Stimulated activated CD8-positive, alpha-beta memory T cell treated with anti-CD3 and anti-CD28 coated beads, Interleukin-12 subunit alpha, Interleukin-12 subunit beta, amount 100 ng/mL, for 1 hour (primary cell): ENCODE data around the gene GCNA.
"Not testable (repeated sequence)": the region's sequence is repeated elsewhere in the genome, so short reads cannot be mapped to it uniquely, and the experiment has no call there.

Source experiments
- DNase-seq: peaks from one replicate; pipeline ENCODE4 v3.0.0-alpha.2; 2020; ENCODE audit warnings: low read depth

The GCNA gene

DNA sequence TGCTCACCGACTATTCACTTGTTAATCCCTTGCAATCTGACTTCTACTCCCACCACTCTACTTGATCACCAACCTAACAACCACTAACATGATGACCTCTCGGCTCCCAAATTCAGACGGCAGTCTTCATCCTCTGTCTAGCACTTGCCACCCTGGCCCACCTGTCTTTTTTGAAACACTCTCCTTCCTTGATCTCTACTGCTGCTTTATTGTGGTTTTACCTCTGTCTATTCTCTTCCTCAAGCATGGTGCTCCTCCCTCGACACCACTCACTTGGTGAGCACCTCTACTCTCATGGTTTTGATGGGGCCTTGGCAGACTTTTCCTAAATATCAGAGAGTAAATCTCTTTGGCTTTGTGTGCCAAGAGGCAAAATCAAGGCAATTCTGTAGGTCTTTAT lies 61.8 kb downstream of the GCNA start:
- DNase-seq: no peak

- DNase-seq: not testable (repeated sequence)
Measured at GRCh38 chrX:71644406-71644805, 66.2 kb downstream of the GCNA start.

- no peak for DNase-seq
Measured at GRCh38 chrX:71650333-71650969, 72.2 kb downstream of the GCNA start.

DNA sequence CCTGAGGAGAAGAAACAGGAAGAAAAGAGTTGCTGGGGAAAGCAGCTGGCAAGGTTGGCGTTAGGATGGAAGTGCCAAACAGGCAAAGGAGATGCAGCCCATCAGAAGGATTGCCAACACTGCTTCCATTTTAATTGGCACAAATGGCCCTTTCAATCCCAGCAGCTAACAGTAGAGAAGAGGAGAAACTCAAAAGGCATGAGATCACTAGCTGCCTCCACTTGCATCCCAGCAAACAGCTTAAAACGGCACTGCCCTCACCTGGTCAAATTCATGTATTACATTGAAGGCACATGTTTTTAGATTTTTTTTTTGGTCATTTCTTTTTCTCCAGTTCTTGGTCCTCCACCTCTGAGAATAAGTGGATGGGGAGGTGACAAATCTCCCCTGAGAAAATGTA lies 74.2 kb downstream of the GCNA start:
- peak; percentile 32 for DNase-seq

DNA sequence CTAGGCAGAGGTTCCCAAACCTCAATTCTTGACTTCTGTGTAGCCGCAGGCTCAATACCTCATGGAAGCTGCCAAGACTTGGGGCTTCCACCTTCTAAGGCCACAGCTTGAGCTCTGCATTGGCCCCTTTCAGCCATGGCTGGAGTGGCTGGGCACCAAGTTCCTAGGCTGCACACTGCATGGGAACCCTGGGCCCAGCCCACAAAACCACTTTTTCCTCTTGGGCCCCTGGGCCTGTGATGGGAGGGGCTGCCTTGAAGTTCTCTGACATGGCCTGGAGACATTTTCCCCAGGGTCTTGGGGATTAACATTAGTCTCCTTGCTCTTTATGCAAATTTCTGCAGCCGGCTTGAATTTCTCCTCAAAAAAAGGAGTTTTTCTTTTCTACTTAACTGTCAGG lies 75.1 kb downstream of the GCNA start:
- DNase-seq: no peak

- DNase-seq: no peak
Measured at GRCh38 chrX:71657267-71657666, 79.0 kb downstream of the GCNA start.

DNA sequence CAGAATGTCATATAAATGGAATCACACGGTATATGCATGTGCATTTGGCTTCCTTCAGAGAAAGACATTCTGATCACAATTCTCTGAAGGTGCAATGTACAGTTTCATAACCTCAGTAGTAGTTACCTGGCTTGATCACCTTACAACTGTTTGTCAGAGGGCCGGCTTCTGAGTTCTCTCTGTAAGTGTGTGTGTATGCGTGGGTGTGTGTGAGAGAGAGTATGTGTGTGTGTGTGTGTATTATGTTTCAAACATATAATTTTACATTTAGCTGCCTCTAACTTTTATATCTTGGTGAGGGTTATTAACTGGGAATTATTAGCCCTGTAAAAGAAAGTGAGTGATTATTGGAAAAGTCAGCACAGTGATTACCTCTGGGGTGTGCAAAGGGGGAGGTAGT lies 81.1 kb downstream of the GCNA start:
- DNase-seq: no peak

GRCh38 chrX:71659959-71660358 lies 81.7 kb downstream of the GCNA start:
- no peak for DNase-seq

DNA sequence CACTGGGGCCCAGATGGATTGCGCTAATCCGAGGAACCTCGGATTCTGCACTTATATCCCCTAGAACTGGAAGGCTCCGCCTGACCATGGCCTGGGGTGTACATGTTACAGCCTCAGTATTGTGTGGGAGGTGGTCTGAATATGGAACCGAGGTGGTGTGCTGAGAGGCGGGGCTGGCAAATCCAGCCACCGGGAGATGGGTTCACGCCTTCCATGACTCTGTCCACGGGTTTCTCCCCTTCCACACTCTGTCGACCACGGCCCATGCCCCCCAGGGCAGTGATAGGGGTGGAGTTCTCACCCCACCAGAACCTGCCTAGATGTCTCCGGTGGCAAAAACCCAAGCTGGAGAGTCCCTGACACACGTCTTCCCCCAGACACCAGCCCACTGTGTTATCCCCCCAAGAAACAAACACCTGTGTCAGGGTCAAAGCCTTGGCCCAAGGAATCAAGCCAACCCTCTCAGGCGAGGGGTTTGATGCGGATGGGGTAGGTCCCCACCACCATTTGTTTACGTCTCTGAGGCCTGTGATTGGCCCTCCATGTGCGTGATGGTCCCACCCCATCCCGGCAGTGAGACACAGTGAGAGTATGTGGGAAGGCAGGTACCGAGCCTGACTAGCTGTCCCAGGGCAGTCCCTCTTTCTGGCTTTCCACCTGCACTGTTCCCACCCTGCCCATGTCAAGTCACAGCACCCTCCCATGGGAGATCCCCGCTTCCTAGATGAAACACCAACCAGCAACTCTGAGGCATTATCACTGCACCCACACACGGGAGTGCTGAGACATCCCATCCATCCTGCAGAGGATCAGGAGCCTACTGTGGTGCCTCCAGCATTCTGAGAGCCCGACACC lies 82.6 kb downstream of the GCNA start:
- DNase-seq: no peak

DNA sequence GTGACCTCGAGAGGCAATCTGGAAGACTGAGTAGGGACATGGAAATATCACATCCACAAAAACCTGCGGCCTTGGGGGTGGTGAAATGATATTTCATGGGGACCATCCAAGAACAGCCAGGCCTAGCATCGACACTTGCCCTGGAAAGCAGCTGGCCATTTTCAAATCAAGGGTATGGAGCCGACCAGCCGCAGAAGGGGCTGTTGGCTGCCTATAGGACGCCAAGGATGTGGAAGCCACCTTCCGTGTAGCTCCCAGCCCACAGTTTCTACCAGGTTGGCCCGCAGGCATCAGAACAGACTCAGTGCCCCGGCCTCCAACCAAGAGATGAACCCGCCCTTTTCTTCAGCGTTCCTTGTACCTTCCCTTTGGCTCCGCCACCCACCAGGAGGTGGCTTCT lies 83.7 kb downstream of the GCNA start:
- DNase-seq: no peak

GRCh38 chrX:71662654-71663053 lies 84.4 kb downstream of the GCNA start:
- DNase-seq: not testable (repeated sequence)
